Ammon's horn (tissue), 1 donor: ENCODE measurements around the gene TKT.

Experiments
- DNase-seq: peaks from one replicate; pipeline ENCODE4 v3.0.0-alpha.2; 2016; ENCODE audit warnings: low spot score

Gene TKT

DNA sequence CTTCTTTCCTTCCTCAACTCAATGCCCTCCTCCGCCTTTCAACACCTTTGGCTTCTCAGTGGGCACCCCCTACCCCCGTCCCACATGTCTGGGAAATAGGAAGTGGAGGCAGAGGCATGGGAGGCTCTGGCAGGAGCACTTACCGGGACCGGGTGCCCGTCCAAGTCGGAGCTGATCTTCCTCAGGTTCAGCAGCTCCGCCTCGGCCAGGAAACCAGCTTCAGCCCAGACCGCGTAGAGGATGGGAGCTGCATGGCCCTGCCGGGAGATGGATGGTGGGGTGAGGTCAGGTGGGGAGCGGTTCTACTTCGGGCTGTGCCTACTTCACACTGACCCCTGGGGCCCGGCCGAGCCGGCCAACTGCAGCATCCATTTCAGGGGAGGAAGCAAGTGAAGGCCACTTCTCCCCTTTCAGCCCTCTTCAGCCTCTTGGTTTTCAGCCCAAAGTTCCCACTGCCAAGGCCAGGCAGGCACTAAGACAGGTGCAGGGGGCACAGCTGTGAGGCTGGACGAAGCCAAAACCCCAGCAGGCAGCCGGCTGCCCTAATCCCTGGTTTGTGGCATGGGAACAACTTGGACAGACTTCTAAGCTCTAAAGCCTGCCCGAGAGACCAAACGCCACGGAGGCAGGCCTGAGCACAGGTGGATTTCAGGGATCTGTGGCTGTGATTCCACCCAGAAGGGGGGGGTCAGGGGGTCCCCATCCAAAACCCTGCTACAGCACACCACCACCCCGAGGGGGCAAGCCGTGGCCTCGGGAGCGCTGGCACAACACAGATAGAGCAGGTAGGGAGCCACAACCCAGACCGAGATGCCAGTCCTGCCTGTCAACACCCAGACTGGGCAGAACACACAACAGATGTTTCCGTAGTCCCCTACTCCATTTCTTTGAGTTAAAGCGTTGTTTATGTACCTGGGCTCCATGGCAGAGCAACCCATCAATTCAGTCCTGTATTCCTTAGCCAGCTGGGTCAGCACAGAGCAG lies 14.5 kb downstream of the TKT start:
- no peak for DNase-seq

DNA sequence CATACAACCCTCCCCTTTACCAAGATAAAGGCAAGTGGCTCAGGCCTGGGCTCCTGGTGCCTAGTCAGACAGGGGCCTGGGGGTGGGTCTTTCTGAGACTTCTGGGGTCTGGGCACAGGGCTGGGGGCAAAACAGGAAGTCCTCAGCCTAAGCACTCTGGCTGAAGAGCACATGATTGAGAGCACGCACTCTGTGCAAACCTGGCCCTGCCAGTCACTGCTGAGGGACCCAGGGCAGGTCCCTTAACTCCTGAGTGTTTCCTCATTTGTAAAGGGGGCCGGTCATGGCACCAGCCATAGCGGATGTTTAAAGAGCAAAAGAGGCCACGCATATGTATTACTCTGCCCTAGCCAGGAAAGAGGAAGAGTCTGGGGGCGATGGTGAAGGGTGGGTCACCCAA lies 16.0 kb downstream of the TKT start:
- DNase-seq: no peak

DNA sequence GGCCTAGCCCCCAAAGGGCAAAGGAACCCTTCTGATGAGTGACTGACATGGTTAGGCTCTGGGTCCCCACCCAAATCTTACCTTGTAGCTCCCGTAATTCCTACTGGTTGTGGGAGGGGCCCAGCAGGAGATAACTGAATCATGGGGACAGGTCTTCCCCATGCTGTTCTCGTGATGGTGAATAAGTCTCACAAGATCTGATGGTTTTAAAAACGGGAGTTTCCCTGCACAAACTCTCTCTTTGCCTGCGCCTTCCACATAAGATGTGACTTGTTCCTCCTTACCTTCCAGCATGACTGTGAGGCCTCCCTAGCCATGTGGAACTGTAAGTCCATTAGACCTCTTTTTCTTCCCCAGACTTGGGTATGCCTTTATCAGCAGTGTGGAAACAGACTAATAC lies 16.9 kb downstream of the TKT start:
- no peak for DNase-seq

DNA sequence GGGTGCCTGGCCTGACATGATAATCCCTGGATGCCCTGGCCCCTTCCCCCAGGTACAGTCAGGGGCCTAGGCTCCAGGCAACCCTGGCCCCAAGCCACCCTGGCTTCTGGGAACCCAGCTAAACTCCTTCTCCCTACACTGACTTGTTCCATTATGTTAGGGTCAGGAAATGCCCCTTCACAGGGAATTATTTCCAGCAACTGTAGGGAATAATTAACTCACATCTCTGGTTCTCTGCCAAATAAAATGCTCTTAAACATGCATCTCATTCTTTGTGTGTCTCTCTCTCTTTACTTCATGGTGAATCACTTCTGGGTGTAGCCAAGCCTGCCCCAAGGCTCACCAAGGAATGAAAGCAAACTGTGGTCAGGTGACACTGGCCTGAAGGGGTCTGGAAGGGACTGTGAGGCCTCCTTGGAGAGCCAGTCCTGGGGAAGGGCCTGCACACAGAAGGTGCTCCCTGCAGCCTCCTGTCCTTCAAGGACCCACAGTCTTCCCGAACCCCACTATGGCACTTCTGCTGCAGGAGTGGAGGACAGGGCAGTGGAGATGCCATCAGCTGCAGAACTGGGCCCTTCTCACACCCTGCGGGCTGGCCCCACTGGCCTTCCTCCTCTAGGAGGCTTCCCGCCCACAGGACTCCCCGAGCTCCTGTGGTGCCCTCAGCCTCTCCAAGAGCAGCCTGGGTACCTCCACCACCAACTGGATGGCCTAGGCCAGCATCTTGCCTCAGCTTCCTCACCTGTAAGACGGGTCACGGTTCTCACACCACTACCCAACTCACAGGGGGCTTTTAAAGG lies 17.6 kb downstream of the TKT start:
- DNase-seq: no peak

DNA sequence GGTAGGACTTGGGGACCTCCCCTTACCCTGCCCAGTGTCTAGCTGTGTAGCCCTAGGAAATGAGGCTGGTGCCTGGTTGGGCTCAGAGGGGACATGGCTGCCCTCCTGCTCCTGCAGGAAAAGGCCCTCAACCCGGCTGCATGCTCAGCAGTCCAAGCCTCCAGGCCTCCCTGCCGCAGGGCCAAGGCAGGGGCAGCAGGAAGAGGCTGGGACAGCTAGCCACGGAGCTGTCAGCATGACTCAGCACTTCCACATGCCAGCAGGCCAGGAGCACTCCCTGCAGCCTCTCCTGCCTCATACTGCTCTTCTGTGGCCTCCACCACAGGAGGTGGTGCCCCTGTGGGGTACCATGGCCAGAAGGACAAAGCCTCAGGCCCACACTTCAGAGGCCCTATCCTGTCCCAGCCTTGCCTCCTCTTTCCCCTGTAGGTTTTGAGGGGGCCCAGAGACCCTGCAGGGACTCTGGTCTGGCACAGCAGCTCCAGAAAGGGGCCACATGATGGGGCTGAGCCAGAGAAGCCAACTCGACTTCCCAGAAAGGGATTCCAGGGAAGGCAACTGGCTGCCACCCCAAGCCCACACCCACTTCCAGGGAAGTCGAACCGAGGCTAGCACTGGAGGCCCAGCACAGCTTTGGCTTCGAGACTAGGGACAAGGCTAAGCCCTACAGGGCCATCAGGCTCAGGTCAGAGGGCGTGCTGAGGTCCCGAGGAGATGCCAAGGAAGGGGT lies 19.5 kb downstream of the TKT start:
- peak; percentile 80 for DNase-seq

DNA sequence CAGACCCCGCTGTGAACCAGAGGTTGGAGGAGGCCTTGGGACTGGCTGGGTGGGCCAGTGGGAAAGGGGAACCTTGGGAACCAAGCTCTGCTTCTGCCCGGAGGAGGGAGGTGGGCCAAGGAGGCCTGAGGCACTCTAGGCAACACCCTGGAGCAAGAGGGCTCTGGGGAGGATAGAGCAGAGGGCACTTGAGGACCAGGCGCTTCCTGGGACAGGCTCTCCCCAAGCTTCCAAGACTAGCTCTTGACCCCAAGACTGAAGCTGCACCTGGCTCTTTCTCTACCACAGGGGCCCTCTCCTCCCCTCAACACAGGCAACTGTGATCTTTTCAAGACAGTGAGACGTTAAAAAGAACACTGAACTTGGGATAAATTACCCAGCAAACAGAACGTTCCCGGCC lies 20.3 kb downstream of the TKT start:
- no peak for DNase-seq

DNA sequence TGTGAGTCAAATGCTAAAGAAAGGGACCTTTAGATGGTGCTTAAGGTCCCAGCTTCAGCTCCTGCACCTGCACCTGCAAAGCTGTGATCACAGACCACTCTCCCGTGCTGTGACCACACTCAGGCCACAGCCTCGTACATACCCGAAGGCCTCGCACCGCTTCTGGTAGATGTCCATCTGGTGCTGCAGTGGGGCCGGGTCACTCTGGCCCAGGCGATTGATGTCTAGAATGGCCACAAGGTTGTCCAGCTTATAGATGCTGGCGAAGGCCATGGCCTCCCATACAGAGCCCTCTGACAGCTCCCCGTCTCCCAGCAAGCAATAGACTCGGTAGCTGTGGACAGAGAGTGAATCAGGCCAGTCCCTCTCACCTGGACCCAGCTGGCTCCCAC lies 21.0 kb downstream of the TKT start:
- no peak for DNase-seq

DNA sequence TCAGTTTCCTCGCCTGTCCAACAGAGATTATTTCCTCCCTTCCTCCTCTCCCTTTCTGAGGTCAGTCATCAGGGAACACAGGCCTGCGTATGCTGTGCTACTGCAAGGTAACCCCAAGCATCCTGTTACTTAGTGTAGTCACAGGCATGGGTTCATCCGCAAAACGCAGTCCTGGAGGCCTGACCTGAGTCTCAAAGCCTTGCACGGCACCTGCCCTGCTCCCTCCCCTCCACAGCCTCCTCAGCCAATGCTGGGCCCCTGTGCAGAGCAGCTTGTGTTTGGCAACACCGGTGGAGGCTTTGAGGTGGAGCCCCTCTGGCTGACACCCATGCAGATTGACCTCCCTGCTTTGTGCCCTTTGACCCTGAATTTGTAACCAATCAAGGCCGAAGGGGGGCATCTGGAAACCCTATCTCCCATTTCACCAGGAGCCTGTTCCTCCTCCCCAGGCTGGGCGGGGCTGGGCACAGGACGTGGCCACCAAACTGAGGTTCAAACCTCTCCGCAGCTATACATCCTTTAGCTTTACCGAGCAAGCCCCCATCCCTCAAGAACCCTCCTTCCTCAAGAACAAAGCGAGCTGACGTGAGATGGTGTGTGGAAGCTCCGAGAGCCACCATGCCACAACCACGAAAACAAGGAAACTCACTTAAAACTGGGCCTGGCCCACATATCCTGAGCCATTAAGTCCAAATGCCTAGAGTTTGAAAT lies 21.5 kb downstream of the TKT start:
- no peak for DNase-seq

DNA sequence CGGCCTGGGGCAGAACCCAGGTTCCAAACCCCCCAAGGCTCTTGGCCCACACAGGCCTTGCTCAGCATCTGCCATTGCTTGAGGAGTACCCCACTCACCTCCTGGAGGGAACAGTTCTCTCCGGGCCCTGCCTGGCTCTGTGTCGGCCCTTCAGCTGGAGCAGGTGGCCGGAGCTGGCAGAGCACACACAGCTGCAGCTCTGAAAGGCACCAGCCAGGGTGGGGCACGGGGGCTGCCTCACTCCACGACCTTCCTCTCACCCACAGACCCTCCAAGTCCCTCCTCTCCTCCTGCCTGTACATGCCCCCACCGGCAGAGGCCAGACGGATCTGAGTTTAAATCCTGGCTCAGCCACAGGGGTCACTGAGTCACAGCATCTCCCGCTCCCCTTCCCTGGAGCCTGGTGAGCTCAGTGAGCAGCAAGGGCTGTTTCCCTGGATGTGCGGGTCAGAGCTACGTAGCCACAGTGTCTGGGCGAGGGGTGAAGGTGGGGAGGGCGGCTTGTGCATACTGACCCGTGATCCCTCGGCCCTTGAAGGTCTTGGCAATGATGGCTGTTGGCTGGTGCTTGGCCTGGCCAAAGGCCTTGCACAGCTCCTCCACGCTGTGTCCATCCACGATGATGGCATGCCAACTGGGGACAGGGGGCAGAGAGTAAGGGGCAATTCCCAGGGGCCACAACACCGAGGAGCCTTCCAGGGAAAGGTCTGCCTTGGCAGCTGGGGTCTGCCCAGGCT lies 23.0 kb downstream of the TKT start:
- DNase-seq: no peak

DNA sequence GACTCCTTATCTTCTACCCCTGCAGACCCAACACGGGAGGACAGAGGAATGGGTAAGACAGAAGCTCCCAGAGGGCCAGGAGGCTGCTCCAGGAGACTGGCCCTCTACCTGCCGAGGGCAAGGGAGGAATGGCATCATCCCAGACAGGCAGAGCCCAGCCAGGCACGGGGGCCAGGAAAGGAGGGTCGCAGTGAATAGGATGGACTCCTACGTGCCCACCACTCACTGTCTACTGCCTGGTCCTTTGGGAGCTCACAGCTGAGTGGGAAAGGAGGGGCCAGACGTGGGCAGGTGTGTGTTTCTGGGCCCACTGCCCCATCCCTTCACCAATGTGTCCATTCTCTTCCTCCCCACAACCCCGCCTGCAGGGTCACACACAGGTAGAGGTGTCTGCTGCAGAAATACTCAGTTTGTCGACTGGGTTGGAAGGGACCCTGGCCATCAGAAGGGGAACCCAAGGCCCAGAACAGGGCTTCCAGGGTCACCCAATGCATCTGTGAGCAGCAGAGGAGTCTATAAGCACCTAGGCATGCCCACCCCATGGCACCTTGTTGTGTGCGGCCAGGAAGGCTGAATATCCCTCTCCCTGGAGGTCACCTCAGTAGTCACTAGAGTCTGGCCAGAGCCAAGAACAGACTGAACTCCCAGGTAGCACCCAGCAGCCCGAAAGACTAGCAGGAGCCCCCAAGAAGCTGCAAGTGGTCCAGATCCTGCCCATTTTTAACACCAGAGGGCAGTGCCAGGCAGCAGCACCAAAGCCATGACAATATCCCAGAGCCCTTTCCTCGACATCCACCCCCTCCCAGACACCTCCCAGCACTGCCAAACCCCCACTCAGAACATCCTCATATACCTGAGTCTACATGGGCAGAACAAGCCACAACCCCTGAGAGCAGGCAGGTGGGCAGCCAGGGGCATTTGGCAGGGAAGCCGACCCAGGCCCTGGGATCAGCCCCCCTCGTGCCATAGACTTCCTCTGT lies 24.0 kb downstream of the TKT start:
- DNase-seq: no peak

DNA sequence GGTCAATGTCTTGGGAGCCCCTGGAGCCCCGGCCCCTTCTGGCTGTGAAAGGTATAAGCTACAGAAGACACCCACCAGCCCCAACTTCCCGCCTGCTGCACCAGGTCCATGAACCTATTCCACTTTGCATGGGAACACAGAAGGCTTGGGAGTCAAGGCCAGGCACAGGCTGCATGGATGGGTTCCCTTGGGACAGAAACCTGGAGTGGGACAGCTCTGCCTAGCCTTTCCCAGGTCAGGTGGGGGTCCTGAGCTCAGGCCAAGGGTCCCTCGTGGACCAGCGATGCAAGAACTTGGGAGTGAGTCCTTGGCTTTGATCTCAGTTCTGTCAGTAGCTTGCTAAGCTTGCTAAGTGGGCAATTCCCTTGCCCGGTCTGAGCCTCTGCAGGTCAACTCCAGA lies 25.0 kb downstream of the TKT start:
- no peak for DNase-seq

DNA sequence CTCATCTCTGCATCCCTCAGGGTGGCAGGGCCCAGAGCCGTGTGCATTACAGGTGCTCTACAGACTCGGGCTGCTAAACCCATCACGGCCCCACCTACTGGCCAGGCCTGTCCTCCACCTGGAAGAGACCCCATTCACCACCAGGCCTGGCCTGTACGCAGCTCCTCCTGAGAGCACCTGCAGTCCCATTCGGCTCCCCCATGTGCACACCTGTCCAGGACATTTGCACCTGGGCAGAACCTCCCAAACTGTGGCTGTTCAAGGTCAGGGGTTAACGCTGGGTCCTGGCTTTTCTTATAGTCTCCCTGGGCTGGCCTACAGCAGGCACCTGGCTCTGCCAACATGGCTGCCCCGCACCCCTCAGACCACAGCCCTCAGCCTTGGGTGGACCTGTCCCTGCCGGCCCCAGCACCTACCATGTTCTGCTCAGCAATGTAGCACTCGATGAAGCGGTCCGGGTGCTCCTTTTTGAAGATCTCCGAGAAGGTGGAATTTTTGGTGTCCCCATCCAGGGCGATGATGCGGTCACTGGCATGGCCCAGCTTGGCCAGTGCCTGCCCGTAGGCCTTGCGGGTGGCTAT lies 25.7 kb downstream of the TKT start:
- no peak for DNase-seq

DNA sequence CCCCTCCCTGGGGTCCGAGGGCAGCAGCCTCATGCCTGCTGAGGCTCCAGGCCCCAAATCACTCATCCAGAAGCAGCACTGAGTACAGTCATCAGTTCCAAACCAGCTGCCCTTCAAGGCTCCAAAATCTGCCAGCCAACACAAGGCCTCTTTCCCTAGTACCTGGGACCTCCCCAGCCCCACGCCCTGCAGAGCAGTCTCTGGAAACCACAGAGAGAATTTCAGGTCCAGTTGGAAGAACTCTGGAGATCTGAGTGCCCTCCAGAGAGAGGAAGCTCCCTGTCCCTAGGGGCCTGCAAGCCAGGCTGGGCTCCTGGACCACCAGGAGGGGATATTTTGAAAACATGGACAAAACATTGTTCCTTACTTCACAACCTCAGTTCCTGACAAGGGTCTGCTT lies 26.2 kb downstream of the TKT start:
- DNase-seq: no peak

DNA sequence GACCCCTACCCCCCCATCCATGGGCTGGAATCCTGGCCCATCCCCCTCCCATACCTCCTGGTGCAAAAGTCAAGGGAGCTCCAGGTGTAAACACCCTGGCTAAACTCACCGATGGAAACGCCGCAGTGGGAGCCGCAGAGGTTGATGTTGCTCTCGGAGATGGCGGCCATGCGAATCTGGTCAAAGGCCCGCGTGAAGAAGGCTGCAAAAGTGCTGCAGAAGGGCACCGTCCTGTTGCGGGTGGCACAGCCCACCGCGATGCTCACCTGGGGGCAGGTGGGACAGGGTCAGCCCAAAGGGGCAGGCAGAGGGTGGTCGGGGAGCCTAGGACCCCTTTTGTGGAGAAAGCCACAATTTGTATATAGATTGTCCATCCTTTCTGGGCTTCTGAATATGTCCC lies 26.7 kb downstream of the TKT start:
- no peak for DNase-seq

DNA sequence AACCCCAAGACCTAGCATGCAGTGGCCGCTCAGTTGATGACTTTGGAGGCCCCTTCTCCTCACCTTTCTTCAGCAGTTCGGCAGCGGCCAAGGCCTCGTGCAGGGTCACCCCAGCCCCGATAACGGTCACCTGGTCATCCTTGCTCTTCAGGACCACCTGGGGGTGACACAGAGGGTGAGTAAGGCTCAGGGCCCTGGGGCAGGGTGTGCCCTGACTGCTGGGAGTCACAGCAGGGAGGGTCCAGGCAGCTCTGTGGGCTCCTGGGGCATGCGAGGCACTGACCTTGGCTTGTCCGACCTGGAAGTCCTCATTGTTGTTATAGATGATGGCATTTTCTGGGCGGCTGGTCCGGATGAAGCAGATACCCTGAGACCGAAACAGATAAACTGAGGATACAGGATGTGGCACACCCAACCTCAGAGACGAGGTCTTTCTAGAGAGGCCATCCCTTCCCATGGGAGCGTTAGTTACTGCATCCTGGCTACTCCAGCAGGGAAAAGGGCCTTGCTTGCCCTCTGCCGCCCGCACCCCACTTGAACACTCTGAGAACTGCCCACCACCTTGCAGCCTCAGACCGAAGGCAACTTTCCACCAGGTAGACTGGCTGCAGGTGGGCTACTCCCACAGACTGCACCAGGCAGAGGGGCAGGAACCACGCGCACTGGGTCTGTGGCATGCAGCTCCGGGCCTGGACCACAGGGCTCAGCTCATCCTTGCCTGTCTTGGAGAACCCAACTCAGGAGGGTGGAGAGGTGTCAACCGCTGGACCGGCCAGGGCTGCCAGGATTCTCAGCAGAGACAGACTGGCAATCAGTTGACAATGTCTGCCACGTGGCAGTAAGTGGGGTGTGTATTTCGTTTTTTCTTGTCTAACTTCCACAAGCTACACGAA lies 27.6 kb downstream of the TKT start:
- no peak for DNase-seq

DNA sequence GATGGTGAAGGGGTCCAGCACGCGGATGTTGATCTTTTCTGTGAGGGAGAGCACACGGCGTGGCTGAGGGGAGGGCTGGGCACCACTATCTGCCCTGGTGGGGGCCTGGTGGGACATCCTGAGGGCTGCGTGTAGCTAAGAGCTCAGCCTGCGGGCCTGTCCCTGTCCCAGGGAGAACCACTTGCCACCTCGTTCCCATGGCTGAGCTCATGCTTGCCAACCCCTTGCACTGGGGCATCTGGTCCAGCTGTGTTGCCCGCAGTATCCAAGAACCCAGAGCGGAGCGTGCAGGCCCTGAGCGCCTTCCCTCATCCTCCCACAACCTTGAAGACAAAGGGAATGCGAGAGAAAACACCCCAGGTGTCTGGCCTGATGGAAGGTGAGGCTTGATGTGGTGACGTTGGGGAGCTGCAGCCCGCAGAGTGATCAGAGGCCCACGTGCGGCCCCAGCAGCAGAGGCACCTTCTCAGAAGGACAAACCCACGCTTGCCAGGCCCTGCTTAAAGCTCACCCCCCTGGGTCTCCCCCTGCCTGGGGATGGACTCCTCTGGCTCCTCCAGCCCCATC lies 28.9 kb downstream of the TKT start:
- DNase-seq: no peak

DNA sequence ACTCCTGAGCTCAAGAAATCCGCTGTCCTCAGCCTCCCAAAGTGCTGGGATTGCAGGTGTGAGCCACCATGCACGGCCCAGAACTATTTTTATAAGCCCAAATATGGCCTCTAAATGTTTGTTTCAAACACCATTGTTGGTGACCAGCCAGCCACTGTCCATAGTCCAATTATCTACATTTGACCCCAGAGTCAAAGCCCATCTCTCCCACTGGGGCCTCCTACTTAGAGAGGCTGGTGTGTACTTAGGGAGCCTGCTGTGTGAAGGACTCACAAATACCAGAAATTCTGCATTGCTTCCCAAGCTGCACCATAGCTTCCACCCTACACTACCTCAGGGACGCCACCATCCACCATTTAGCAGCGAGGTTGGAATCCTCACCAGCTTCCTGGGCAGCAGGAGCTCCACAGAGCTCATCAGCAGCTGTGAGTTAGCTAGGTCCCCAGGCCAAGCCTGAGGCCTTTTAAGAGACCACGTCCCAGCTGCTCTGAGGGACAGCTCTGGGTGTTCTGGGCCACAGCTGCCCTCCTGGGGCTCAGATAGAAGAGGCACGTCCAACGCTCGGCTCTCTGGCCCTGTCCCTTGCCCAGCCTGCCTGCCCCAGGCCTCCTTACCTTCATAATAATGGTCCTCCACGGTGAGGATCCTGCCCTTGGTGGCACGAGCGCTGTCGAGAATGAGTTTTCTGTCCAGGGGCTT lies 29.5 kb downstream of the TKT start:
- DNase-seq: no peak

DNA sequence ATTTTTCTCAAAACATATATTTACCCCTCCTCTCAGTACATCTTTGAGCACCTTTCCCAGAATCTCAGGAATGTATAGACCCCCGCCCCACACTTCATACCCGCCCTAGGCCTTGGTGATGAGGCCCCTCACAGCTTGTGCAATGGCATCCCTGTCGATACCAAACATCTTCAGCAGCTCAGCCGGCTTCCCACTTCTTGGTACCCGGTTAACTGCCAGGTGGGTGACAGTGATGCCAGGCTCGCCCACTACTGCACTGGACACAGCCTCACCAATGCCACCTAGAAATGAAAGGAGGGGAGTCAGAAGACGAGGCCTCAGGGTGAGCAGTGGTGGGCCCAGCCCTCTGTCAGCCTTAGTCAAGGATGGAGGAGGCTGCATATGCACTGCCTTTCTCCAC lies 30.2 kb downstream of the TKT start:
- DNase-seq: no peak
